22Rv1 (cell line): Measurements from ENCODE around the gene ABLIM2.

Experiments
- ZFX ChIP-seq: fragments of 450-650 bp; IDR thresholded peaks from 2 replicates; pipeline ENCODE4 v1.6.1; 2017; ENCODE audit warnings: antibody characterized with exemption, borderline replicate concordance
- TF ChIP-seq, protein P1 (sequence below): fragments of 450-650 bp; IDR thresholded peaks from 2 replicates; pipeline ENCODE4 v1.5.1; 2017; ENCODE audit warnings: mild to moderate bottlenecking

DNA sequence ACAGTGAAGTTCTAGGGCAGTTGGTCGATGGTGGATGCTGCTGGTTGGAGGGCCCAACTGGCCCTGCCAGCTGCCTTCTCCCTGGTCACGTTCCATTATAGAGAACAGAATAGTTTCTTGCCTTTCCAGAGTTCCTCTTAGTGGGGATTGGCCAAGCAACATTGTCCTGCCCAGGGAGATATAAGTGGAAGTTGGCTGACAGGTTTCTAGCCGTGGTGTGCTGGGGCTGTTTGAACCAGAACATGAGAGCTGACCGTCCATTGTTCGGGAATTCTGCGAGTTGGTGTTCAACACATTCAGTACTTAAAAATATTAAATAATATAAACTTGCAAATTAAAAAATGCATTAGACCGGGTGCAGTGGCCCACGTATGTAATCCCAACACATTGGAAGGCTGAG lies 215.4 kb downstream of the ABLIM2 start:
- TF ChIP-seq, protein P1, sequence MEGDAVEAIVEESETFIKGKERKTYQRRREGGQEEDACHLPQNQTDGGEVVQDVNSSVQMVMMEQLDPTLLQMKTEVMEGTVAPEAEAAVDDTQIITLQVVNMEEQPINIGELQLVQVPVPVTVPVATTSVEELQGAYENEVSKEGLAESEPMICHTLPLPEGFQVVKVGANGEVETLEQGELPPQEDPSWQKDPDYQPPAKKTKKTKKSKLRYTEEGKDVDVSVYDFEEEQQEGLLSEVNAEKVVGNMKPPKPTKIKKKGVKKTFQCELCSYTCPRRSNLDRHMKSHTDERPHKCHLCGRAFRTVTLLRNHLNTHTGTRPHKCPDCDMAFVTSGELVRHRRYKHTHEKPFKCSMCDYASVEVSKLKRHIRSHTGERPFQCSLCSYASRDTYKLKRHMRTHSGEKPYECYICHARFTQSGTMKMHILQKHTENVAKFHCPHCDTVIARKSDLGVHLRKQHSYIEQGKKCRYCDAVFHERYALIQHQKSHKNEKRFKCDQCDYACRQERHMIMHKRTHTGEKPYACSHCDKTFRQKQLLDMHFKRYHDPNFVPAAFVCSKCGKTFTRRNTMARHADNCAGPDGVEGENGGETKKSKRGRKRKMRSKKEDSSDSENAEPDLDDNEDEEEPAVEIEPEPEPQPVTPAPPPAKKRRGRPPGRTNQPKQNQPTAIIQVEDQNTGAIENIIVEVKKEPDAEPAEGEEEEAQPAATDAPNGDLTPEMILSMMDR = no peak
- no peak for TF ChIP-seq ZFX
